NCI-H460 (cell line): ENCODE measurements around the gene HOXD10. TPM values are rescaled to one million over a fixed set of nuclear protein-coding genes. Genes with fewer than 3 reads are reported as not detected.

Source experiments
- DNase-seq: peaks from one replicate; pipeline ENCODE4 v3.0.0-alpha.2; 2016; ENCODE audit warnings: low read depth; ENCODE audit errors: extremely low read depth
- total RNA-seq: library from RNA; depleted of rRNA; stranded (reverse); fragments of >200 nt; shearing (Covaris generic); gene quantifications from 2 replicates; pipeline ENCODE4 v1.2.3, GENCODE V29; 2014

Gene HOXD10
- total RNA-seq, 1 experiment from 2014 or later = 0.25 TPM

DNA sequence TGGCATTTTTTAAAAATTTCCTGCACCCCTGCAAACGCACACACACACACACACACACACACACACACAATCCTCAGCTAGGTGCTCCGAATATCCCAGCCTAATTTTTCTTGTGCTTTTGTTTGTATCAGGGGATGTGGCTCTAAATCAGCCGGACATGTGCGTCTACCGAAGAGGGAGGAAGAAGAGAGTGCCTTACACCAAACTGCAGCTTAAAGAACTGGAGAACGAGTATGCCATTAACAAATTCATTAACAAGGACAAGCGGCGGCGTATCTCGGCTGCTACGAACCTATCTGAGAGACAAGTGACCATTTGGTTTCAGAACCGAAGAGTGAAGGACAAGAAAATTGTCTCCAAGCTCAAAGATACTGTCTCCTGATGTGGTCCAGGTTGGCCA, 22.2 kb upstream of the HOXD10 start:
- no peak for DNase-seq

DNA sequence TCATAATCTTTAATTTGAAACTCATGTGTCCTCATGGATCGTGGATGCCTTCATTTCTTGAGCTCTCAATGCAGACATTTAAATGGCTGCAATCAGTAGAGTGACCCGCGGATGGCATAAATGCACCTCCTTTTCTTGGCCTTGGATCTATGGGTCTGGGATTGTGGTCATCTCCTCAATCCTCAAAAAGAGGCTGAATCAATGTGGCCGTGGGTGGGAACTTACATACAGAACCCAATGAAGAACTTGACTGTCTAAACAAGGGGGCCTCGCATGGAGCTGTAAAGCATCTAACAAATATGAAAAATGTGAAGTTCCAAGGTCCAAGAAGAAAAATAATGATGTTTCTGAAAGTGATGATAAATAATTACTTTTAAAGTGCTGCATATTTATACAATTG, 21.2 kb upstream of the HOXD10 start:
- DNase-seq = no peak

DNA sequence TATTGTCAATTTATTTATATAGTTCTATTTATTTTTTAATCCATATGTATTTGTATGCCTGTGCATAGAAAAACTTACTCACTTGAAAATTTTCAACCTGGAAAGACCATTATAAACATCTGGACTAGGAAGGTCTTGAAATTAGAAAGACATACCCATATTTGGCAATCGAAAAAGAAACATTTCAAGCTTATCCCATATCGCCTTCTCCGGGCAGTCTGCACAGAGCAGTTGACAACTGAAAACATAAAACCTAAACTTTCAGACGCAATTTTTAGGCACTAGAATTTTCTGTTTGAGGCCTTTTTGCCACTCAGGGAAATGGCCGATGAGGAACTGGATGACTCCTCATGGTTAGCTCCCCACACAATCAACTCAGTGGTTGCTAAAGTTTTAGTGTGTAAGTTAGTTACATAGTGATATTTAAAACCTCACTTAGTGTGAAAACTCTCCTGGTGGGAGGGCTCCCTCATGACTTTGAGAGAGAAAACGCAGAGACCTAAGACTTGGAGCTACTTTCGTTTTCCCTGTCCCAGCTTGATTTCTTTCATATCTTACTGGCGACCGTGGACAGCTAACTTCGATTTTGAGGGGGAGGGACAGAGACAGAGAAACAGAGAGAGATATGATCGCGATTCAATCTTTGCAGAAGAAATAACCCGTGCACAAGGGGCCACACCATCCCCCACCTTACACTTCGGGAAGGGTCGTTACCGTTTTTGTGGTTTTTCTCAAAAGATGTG, 20.2 kb upstream of the HOXD10 start:
- no peak for DNase-seq

DNA sequence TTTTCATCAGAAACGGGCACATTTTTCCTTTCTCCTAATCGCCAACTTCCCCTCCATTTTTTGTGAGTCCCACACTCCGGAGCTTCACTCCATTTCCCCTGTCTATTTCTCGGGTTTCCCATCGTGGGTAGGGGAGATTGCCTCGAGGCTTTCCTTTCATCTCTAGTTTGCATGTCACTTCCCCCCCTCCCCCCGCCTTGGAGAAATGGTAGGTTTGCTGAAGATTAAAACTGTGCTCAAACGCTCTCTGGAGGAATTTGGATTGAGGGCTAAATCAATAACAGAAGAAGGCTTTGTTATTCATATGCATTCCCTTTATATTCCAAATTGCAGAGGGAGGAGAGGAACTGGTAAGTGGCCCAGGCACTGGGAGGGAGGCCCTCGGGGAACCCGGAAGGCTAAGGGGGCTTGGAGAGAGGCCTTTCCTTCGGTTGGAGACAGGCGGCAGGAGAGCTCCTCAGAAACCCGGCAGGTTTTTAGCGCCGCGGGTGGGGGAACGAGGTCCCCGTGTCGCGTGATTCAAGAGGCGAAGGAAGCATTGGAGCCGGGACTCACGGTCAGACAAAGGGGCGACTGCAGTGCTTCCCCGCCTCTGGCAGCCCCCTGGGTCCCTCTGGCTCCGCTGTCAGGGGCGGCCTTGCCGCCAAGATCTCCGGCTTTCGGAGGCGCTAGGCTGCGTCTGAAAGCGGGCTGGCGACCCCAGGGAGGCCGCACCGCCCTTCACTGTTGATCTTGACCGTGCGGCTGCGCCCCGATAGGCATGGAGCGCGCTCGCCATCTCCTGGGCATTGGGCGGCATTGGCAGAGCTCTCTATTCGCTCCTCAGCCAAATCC, 19.4 kb upstream of the HOXD10 start:
- DNase-seq = peak; percentile 87

DNA sequence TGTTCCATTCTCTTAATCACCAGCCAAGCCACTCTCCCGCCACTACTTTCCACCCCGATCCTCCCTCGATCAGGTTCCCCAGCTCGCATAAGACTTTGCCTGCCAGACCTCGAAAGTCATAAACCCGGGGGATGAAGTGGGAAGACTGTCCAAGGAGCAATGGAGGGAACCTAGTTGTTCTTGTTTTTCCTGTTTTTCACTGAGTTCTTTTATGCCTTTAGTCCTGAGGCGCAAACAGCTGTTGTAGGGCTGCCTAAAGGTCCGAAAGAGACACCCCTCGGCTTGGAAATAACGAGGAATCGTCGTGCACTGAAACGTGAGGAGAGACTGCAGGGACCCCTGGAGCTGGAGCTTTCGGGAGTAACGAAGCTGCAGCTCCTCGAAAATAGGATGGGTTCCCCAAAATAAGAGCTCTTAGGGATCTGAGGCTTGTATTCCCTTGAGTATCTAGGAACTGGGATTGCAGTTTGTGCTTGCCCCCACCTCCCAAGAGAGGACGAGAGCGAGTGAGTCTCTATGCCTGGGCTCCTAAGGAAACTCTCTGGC, 18.7 kb upstream of the HOXD10 start:
- DNase-seq = no peak

DNA sequence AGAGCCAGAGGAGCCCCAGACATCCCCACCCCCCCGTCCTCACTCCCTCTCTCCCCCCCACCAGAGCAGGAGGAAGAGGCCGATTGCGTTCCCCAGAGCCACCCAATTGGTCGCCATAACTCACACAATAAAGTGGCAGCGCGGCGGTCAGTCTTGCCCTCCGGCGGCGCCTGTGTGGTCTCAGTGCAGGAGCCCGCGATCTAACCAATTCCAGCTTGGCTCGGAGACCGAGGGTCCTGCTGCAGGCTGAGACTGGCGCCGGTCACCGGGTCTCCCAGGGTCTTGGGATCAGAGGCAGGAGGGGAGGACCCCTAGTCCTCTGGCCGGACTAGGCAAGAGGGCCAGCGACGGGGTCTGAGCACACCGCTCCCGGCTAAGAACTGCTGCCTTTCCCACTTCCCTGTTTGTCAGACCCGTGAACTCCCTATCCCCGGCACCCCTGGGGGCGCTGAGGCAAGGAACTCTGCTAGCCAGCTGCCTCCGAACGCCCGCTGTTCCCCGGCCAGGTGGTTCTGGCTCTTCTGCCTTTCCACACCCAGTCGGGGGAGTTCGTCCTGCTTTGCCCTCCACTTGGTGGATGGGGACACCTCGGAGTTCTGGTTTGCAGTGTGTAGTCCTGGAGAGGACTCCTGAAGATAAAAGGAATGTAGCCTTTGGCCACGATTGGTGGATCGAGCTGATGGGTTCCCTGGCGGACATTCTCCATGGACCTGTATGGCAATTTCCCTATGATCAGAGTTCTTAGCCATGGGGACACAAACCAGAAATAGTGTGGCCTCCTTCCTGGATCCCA, 18.0 kb upstream of the HOXD10 start:
- no peak for DNase-seq

DNA sequence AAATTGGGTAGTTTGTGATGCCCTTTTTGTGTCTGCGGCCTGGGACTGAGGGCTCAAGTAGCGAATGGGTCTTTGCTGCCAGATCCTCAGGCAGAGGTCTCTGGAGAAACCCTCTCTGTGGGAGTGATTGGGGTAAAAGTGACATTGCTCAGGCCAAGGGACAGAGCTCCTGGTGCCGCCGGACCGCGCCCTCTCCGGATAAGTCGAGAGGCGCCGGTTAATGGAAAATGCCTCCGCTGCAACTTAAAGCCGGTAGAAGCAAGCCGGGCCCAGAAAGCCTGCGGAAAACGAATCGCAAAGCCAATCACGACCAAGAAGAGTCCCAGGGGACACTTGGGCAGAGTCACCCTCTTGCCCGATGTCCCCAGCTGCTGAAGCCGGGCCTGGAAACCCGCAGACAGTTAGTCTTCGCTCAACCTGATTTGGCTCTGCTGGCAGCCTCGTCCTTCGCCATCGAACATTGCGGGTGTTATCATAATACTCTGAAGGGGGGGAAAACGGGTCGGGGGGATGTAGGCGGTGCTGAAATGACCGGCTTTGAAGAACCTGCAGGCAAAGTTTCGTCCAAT, 17.3 kb upstream of the HOXD10 start:
- DNase-seq = no peak

DNA sequence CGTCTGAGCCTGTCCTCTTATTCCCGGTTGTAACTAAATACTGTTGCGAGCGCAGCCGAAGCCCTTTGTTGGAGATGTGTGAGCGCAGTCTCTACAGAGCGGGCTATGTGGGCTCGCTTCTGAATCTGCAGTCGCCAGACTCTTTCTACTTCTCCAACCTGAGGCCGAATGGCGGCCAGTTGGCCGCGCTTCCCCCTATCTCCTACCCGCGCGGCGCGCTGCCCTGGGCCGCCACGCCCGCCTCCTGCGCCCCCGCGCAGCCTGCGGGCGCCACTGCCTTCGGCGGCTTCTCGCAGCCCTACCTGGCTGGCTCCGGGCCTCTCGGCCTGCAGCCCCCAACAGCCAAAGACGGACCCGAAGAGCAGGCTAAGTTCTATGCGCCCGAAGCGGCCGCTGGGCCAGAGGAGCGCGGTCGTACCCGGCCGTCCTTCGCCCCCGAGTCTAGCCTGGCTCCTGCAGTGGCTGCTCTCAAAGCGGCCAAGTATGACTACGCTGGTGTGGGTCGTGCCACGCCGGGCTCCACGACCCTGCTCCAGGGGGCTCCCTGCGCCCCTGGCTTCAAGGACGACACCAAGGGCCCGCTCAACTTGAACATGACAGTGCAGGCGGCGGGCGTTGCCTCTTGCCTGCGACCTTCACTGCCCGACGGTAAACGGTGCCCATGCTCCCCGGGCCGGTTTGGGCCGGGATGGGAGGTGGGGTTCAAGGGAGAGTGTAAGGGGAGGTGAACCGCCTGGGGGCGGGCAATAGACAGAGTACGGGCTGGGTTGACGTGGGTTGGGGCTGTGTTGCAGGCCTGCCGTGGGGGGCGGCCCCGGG, 16.6 kb upstream of the HOXD10 start, which contains the start of gene HOXD12:
Gene HOXD12, plus strand, starts transcription at position 68 of the 819 bp plus-strand sequence. Its CDS starts 7 bp downstream, at position 75.
- DNase-seq = no peak

DNA sequence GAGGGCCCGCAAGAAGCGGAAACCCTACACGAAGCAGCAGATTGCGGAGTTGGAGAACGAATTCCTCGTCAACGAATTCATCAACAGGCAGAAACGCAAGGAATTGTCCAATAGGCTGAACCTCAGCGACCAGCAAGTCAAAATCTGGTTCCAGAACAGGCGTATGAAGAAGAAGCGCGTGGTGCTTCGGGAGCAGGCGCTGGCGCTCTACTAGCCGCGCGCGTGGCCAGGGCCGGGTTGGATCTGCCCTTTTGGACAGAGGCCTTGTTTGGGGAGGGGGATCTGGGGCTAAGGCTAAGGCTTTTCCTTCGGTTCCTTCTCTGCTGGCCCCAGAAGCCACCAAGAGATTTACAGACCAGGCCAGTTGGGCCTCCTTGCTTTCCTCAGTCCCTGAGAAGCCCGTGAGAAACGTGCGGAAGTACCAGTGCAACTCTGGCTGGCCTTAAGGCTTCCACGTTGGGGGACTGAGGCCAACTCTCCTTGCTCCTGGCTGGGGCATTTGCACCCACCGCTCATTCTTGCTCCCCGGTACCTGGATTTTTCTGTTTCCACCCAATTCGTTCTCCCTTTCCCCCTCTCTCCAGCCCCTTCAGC, 15.9 kb upstream of the HOXD10 start:
- no peak for DNase-seq

DNA sequence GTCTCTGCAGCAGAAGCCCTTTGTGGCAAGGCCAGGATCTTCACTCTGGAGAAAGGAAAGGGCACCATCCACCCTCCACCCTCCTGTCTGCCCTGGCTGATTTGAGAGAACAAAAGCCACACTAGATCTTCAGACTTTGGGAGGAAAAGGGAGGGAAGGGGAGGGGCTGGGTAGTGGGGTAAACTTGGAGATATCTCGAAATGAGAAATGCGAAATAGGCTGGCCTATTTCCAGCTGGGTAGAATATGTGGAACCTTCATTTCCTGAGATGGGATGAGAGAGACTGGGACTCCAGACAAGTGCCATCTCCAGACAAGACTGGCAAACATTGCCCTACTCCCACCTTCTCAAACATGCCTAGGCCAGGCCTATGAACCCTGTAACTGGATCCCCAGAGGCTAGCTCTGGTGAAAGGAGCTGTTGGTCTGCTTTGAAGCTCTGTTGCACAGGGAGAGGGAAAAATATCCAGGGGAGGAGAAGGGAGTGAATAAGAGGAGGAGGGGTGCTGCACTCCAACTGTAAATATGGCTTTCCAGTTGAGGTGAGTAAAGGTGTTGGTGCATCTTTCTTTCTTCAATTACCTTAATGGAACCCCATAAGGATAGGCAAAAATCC, 15.3 kb upstream of the HOXD10 start:
- DNase-seq = no peak

DNA sequence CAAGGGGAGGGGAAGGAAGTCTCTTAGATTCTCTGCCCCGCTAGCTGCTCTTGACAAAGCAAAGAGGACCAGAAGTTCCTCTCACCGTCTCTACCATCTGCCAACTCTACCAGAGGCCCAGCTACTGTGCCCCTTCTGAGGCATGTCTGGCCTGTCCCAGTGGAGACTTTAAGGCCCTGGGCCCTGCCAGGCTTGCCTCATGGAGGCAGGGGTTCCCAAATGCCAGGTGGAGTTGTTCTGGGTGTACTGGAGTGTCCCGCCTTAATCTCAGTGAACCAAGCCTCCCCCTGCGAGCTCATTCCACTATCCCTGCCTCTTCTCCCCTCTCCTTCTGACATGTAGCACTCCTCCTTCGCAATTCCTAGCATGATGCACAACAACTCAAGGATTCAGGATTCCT, 14.7 kb upstream of the HOXD10 start:
- DNase-seq = no peak

DNA sequence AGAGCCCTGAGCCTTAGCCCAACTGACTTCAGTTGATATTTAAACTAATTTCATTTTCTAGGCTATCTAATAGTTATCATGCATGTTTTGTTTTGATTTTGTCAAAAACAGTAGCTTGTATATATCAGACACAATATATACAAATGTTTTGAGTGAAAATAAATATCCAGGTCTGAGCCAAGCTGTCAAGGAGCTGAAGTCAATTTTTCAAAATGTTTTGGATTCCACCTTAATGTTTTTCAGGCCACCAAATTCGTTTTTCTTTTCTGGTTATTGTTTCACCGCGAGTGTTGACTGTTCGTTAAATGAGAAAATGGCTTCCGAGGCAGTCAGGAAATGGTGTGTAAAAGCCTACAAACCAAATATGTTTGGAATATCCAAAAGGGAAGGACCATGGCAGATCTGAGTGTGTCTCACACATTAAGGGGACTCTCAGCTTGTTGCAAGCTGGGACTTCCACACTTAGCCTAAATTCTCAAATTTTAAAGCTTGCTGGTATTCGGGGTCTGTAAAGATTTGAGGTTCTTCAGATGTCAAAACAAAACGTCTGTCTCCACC, 14.2 kb upstream of the HOXD10 start:
- no peak for DNase-seq

DNA sequence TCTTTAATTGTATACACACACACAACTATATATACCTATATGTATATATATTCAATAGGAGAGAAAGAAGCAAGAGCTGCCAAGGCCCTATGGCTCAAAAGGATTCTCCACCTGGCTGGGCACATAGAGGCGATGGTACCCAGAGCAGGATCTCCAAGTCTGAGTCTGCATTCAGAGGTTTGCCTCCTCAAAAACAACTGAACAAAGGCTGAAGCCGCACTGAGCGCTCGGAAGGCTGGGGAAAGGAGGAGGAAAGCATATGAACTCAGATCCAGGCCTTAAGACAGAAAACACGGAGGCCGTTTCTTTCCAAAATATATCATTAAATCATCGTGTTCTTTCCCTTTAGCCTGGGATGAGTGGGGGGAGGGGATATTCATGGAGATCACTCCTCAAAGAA, 13.4 kb upstream of the HOXD10 start:
- DNase-seq = no peak

DNA sequence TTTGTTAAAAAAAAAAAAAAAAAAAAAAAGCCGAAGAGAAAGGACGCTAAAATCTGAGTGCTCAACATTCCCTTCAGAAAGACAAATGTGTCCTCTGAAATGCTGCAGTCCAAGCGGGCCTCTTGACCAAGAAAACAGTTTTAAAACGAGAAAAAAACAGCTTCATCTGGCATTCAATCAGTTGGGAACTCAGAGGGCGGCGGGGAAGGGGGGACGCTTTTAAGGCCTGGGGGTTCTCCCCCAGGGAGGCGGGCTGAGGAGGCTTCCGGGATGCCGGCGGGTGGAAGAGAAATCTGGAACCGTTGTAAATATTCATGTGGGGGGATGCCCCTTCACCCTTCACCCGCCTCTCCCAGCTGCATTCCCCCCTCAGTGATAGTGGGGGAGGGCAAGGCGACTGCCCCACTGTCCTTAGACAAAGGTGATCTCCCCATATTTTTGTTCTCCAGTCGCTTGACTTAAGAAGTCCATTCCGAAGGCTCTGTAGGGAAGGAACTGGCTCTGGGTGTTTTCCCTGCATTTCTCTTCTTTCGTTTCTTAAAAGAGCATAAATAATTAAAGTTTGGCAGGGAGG, 12.7 kb upstream of the HOXD10 start:
- no peak for DNase-seq

DNA sequence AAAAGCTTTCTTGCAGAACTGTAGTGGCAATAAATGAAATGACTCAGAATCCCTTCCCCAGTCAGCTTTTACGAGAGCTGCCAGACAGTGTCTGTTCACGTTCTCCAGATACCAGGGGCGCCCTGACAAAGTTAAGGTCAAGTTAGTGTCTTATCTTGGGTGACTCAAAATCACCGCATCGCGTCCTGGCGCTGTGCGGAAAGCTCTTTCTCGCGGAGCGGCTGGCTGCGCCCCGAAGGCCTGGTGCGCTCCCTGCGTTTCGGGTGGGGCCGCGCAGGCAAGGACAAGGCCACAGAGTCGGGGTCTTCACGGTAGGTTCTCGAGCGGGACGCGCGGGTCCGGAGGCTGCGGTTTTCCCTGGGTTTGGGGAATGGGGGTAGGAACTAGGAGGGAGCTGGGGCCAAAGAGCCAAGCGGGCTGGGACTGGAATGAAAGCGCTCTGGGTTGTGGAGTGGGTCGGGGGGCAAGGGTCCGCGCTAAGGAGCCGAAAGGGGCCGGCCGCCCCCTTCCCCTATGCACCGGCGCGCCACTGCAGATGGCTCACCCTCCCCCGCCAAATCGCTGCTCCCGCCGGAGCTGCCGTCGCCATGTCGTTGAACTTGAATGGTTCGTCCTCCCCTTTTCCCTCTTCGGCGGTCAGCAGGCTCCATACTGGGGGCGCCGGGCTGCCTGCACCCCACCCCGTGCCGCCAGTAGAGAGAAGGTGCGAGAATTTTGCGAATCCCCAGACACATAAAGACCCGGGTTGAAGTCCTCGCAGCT, 12.1 kb upstream of the HOXD10 start:
- no peak for DNase-seq

DNA sequence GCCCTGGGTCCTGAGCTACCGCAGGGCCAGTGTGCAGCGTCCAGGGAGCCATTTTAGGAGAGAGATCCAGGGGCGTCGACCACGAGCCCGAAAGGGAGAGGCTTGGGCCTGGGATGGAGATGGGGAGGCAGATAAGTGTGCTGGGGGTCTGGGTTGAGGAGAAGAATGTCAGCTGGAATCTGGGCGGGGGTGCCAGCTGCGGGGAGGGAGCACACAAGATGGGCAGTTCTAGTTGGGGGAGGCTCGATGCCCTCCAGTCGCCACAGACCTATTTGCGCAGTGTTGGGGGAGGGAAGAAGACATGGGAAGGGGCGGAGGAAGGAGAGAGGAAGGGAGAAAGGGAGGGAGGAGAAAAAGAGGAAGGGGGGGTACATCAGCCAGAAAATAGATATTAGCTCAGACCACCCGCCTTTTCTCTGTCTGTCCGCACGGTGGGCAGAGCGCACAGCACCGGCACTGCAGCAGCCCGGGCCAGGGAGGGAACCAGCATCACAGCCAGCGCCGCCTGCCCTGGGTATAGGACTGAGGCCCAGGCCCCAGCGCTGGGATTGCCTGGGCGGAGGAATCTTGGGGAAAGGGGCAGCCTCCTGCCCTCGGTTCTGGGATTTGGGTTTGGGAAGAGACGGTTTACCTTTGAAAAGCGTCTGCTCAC, 11.4 kb upstream of the HOXD10 start:
- no peak for DNase-seq
